UCSD-AML1 (cell line): ENCODE data around the gene CEP72.
"Not testable (repeated sequence)": the region's sequence is repeated elsewhere in the genome, so short reads cannot be mapped to it uniquely, and the experiment has no call there.

Experiments used
- DNase-seq: peaks from one replicate; lab custom pipeline; 2025; ENCODE audit not compliant: unreplicated experiment; lab: John Stamatoyannopoulos, UW

Gene CEP72, protein sequence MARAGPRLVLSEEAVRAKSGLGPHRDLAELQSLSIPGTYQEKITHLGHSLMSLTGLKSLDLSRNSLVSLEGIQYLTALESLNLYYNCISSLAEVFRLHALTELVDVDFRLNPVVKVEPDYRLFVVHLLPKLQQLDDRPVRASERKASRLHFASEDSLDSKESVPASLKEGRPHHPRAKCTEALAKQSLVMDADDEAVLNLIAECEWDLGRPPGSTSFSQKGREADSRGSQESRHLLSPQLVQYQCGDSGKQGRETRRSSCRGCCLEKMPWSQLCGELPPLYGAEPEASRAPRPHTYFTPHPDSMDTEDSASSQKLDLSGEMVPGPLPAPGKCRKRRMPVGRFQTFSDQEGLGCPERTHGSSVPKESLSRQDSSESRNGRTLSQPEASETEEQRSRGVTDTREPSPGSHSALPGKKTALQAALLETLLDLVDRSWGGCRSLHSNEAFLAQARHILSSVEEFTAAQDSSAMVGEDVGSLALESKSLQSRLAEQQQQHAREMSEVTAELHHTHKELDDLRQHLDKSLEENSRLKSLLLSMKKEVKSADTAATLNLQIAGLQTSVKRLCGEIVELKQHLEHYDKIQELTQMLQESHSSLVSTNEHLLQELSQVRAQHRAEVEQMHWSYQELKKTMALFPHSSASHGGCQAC

DNA sequence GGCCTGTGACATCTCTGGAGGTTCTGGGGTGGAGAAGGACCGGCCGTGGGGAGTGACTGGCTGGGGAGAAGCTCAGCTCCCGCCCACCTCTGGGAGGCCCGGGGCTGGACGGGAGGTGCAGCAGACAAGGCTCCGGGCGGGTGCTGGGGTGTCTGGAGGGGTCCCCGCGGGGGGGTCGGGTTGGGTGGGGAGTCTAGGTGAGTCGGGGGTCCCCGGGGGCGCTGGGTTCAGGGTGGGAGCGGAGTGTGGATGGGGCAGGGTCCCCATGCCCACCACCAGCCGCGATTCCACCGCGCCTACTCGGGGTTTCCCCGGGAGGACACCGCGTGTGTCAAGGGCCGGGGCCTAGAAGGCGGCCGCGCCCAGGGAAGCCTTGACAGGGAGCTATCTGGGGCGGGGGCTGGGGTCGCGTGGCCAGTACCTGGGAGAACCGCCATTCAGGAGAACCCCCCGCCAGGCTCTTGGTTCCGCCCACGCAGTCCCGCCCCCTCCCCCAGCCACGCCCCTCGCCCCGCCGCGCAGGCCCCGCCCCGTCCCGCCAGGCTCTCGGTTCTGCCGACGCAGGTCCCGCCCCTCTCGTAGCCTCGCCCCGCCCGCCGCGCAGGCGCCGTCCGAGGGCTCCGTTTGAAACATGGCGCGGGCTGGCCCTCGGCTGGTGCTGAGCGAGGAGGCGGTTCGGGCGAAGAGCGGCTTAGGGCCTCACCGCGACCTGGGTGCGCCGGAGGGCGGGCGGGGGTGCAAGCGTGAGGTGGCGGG lies at the start of gene CEP72:
CEP72 (plus strand) TSS at position 610 of the 756 bp plus-strand sequence; CDS start at position 632, 22 bp downstream.
- DNase-seq = peak; percentile 91

DNA sequence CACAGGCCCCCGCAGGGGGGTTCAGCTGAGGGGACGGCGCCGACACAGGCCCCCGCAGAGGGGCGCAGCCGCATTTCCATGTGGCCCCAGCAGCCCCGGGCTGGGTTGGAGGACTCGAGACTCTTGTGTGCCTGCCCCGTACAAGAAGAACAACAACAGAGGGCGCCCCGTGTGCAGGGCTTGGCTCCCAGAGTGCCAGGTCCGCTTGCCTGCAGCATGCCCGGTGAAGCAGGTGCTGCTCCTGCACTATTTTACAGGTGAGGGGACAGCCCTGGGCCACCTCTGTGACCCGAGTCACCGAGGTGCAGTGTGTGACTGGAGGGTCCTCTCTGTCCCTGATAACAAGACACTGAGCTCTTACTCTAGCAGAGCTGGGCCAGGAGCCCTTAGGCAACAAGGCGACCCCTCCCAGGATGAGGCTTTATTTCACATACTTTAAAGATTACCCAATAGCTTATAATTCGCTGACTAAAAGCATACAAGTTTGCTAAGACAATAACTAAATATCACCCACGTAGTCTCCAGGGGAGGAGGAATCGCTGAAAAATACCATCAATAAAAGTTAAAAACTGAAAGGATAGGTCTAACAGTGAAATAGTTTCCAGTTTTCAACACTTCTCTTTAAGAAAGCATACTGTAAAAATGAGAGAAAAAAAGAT lies 46.2 kb upstream of the CEP72 start:
- no peak for DNase-seq

DNA sequence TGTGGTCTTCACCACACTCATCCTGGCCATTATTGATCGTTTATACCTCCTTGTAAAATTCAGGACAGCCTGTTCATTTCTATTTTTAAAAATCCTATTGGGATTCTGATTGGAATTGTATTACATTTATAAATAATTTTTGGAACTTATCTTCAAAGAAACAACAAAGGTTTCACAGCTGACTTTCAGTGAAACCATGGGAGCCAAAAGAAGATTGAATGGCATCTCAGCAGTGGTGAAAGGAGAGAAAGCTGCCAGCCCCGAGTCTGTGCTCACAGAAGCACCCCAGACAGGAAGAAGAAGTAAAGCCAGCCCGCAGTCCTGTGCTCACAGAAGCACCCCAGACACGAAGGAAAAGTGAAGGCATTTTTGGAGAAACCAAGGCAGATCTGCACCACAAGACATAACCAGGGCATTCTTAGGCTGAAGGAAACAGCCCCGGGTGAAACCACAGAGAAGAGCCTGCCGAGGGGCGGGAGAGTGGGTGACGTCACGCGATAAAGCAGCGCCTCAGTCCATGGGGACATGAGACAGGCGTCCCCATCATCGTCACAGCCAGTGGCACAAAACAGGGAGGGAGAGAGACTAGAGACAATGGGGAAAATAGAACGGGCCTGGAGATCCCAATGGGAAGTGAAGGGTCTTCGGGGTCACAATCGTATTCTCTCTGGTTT lies 45.4 kb upstream of the CEP72 start:
- DNase-seq = no peak

DNA sequence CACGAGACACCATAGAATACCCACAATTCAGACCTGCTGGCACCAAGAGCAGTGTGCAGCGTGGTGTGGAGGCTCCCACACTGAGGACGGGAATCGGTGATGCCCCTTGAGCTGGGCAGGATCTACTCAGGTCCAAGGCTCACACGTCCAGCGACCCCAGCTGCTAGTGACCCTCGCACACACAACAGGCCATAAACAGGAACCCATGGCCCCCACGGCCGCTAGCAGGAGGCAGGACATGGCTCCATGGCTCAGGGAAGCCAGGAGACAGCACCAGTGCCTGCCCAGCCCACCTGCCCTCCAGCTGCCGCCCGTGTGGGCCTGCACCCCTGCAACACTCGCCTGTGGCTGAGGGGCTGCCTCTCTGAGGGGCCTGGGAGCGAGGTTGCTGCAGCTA lies 44.5 kb upstream of the CEP72 start:
- DNase-seq = no peak

DNA sequence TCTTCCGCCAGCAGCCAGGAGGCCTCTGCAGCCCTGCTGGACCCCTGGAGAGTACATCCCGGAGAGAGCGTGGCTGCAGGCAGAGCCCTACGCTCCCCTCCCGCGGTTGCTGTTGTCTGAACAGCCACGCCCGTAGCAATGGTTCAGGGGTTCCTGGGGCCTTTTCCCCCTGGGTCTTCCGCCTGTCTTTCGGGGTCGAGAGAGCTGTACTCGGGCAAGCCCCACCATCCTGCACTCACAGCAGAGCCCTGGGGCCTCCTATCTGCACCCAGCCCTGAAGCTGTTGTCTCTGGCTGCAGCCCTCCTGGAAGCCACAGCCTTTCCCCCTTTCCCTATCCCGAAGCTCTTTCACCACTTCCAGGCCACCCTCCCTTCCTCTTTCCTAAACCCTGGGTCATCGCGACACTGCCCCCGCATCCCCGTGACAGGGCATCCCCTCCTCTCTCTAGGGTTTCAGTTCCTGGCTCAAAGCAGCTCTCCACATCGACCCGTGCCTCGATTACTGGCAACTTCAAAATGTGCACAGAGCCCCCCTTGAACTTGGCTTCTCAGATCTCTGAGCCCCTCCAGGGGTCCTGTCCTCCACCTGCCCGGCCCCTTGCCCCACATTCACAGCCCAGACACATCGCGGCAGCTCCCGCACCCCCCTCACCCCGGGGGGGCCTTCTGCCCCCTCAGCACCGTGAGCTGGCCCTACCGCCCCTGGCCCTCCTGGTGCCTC lies 43.9 kb upstream of the CEP72 start:
- DNase-seq = no peak

DNA sequence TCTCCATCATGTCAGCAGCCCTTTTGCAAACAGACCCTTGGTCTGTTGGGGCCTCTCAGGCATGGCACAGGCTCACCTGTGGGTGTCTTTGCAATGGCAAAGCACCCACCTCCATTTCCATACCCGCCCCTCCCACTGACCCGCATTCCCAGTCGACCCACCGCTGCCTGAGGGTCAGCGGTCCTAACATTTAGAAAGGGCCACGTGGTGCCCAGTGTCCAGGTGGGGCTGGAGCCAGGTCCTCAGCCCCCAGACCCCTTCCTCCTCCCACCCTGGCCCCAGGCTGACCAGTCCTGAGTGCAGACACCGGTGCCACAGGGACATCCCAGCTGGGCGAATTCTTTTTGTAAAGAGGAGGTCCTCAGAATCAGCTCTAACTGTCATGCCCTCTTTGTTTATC lies 43.3 kb upstream of the CEP72 start:
- DNase-seq = no peak

DNA sequence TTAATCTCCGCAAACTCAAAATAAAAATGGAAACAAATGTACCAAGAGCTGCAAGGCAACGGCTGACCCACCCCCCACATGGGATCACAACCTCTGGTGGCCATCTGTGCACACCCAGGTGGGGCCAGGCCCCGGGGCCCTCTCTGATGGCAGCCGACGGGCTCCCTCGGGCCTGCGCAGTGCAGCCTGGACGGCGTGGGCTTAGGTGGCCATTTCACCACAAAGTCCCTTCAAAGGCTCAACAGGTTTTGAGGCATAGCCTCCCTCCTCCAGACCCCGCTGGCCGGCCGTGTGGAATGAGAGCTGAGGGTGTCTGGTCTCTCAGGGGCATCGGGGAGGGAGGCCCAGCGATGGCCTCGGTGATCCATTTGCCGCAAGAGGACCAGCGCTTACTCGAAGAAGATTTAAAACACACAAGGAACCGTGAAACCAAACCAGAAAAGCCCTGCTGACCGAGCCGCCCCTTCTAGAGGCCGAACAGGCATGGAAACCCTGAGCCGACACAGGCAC lies 42.7 kb upstream of the CEP72 start:
- no peak for DNase-seq

DNA sequence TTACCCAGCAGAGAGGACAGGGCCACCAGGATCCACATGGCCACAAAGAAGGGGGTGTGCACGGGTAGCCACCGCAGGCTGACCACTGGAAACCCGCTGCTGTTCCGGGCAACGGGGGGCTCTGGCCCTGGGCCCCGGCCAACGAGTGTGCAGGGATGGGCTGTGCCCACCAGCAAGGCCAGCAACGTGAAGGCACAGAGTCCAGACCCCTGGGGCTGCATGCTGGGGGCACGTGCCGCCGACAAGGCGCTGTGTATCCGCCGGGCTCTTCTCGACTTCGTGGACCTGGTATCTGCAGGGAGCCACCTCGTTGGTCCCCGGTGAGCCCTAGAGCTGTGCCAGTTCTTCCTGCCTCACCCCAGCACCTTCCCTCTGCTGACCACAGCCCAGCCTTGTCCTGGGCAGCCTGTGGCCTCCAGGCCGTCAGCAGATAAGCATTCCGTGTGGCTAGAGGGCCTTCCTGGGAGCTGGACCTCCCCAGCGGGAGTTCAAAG lies 42.2 kb upstream of the CEP72 start:
- no peak for DNase-seq

DNA sequence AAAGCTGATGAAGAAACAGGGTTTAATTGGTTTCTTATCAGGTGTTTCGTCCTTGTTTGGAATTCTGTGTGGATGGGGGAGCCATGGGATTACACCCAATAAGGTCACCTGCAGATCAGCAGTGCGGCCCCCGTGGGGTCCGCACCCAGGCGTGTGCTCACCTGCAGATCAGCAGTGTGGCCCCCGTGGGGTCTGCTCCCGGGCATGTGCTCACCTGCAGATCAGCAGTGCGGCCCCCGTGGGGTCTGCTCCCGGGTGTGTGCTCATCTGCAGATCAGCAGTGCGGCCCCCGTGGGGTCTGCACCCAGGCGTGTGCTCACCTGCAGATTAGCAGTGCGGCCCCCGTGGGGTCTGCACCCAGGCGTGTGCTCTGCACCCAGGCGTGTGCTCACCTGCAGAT lies 41.7 kb upstream of the CEP72 start:
- DNase-seq = no peak

DNA sequence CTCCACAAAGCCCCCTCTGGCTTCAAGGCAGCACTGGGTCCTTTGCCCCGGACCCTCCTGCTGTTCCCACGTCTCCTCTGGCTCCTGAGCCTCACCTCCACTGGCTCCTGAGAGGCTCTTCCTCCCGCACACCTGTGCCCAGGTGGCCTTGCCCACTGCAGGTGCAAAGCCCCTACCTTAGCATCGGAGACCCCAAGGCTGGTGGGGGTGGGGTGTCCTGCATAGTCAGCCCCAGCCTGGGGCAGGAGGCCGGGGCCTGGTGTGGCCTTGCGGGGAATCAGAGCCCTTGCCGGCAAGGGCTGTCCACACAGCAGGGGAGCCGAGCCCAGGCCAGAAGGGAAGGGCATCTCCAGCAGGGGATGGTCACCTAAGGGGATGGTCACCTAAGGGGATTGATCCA lies 41.3 kb upstream of the CEP72 start:
- no peak for DNase-seq

DNA sequence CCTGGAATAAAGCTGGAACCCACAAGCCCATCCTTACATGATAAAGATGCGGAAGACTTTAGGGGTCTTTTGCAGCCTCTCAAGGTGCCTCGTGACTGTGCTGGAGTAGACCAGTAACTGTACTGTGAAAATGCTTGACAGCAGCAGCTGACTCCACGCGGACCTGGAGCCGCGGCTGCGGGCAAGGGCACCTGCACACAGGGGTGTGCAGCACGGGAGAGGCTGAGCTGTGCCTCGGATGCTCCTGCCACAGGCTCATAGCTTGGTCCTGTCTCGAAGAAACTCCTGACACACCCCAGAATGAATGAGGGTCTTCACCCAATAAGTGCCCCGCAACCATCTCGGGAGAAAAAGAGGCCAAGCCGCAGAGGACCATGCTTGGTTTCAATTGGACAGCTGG lies 40.3 kb upstream of the CEP72 start:
- DNase-seq = no peak

DNA sequence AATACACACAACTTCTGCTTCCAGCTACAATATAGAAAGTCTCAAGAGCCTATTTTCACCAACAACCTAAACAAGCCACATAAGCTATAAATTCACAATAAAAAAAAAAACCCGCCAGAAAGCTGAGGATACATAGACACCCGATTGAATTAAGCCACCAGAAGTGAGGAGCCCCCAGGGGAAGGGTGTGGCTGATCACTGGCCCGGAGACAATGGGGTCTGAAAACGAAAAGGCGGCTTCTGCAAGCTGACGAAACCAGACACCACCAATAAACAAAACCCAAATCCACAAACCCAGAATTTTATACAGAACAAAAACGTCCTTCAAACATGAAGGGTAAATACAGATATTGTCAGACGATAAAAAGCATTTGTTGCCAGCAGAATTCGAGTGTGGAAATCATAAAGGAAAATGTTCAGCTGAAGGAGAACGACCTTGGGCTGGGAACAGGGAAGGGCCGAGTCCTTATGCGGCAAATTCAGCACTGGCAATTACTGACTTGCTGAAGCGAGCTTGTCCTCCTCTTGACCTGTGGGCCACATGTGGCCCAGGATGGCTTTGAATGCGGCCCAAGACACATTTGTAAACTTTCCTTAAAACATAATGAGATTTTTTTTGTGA lies 39.6 kb upstream of the CEP72 start:
- DNase-seq = no peak

DNA sequence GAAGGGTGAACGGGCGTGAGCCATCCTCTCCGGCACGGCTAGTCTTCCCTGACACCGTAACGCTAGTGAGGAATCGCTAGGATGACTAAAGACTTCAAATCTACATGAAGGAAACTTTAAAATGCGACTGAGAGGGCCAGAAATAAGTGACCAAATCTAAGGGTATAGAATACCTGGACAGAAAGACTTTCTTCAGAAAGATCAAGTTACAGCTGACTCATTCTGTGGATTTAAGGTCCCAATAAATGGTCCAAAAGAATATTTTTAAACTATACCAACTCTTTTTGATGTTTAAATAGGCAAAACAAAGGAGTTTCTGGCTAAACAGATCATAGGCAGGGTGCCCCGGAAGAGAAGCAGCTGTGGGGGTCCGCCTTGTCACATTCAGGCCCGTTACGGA lies 38.9 kb upstream of the CEP72 start:
- no peak for DNase-seq

DNA sequence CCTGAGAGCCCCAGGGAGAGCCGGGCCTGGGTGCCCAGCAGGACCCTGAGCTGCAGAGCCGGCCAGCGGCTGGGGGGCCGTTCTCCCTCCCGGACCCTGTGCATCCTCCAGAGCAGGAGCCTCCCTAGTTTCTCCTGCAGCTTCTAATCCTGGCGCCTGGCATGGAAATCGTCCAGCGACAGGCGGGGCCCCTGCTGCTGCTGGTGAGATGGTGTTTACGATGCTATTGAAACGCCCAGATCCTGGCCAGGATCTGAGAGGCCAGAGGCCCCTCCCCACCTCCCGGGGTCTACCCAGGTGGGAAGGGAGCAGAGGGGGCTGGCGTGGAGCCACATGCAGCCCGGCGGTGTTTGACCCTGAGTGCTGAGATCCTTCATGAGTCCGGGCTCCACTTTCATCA lies 38.2 kb upstream of the CEP72 start:
- DNase-seq = no peak

DNA sequence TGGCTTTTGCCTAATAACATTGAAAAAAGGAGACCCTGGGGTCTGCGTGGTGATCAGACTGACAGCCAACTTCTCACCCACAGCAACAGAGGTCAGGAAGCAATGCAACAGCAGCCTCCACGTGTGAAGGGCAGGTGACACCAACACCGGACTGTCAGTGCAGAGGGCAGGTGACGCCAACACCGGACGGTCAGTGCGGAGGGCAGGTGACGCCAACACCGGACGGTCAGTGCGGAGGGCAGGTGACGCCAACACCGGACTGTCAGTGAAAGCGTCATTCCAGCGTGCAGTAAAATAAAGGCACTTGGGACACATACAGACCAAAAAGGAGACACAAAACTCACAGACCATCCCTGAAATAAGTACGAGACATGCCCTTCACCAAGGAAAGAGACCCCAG lies 37.2 kb upstream of the CEP72 start:
- DNase-seq = no peak

DNA sequence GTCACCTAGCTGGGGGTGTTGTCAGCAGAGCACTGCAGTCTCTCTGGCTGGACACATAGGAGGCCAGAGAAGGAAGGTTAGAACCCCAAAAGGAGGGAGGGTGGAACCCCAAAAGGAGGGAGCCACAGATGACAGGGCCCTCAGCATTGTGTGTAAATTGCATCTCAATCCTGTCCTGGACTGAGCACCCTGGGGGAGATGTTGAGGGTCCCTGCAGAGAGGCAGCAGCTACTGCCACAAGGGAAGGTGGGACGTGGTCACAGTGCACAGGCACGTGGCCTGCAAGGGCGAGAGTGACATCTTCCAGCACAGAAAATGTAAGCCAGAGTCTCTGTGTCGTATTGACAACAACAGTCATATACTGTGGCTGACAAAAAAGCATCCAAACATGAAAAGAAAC lies 36.5 kb upstream of the CEP72 start:
- DNase-seq = no peak

DNA sequence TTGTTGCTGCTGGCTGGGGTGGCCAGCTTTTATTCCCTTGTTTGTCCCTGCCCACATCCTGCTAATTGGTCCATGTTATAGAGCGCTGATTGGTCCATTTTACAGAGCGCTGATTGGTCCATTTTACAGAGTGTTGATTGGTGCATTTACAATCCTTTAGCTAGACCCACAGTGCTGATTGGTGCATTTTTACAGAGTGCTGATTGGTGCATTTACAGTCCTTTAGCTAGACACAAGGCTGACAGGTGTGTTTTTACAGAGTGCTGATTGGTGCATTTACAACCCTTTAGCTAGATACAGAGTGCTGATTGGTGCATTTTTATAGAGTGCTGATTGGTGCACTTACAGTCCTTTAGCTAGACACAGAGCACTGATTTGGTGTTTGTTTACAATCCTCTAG lies 34.9 kb upstream of the CEP72 start:
- DNase-seq = not testable (repeated sequence)

DNA sequence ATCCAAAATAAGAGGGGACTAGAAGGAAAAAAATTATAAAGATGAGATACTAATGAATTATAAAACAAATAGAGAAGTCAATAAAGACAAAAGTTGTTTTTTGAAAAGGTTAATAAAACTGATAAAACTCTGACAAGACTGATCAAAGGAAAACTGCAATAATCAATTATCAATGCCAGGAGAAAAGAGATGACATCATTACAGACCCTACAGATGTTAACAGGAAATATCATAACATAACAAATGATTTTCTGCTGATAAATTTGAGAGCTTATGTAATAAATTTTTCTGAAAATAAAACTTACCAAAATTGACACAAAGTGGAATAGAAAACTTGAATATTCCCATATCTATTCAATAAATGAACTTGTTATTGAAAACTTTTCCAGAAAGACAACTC lies 34.3 kb upstream of the CEP72 start:
- no peak for DNase-seq

DNA sequence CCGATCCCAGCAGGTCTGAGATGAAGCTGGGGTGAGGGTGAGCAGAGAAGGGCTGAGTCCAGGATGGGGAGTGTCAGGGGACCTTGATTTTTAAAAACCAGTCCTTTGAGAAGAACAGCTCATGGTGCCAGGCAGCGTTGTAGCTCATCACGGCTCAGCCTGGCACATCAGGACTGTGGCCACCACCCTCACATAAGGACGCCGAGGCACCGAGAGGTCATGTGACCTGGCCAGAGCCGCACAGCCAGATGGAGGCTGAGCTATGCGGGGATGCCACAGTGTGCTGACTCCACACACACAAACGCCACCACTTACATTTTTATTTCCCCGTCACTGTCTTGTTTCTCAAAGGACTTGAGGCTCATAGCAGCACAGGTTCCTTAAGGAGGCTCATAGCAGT lies 32.9 kb upstream of the CEP72 start:
- no peak for DNase-seq
